Ishikawa (cell line): Measurements from ENCODE around the gene EAF1.

Experiments used
- CEBPB ChIP-seq: IDR thresholded peaks from 2 replicates; pipeline ENCODE4 v1.6.1; 2012
- CREB1 ChIP-seq: IDR thresholded peaks from 2 replicates; pipeline ENCODE4 v1.6.1; 2012; ENCODE audit warnings: low read depth
- EGR1 ChIP-seq: IDR thresholded peaks from 2 replicates; pipeline ENCODE4 v1.6.1; 2012
- EP300 ChIP-seq: IDR thresholded peaks from 2 replicates; pipeline ENCODE4 v1.6.1; 2012; ENCODE audit warnings: borderline replicate concordance
- FOXM1 ChIP-seq: IDR thresholded peaks from 2 replicates; pipeline ENCODE4 v1.6.1; 2012; ENCODE audit warnings: low read depth, borderline replicate concordance
- NFIC ChIP-seq: IDR thresholded peaks from 2 replicates; pipeline ENCODE4 v1.6.1; 2012
- RAD21 ChIP-seq: IDR thresholded peaks from 2 replicates; pipeline ENCODE4 v1.6.1; 2012; ENCODE audit warnings: low read depth
- TAF1 ChIP-seq: IDR thresholded peaks from 2 replicates; pipeline ENCODE4 v1.6.1; 2012; ENCODE audit warnings: low read depth, mild to moderate bottlenecking
- TCF12 ChIP-seq: IDR thresholded peaks from 2 replicates; pipeline ENCODE4 v1.6.1; 2012; ENCODE audit warnings: low read depth
- TEAD4 ChIP-seq: IDR thresholded peaks from 2 replicates; pipeline ENCODE4 v1.6.1; 2012
- YY1 ChIP-seq: IDR thresholded peaks from 2 replicates; pipeline ENCODE4 v1.6.1; 2012; ENCODE audit warnings: low read depth
- ZBTB7A ChIP-seq: IDR thresholded peaks from 2 replicates; pipeline ENCODE4 v1.6.1; 2012; ENCODE audit warnings: low read depth
- TF ChIP-seq, protein P1 (sequence below): IDR thresholded peaks from 2 replicates; pipeline ENCODE4 v1.6.1; 2012
- TF ChIP-seq, protein P2 (sequence below): IDR thresholded peaks from 2 replicates; pipeline ENCODE4 v1.6.1; 2012
- TF ChIP-seq, protein P3 (sequence below): IDR thresholded peaks from 2 replicates; pipeline ENCODE4 v1.6.1; 2012; ENCODE audit warnings: low read depth, mild to moderate bottlenecking

Gene EAF1

DNA sequence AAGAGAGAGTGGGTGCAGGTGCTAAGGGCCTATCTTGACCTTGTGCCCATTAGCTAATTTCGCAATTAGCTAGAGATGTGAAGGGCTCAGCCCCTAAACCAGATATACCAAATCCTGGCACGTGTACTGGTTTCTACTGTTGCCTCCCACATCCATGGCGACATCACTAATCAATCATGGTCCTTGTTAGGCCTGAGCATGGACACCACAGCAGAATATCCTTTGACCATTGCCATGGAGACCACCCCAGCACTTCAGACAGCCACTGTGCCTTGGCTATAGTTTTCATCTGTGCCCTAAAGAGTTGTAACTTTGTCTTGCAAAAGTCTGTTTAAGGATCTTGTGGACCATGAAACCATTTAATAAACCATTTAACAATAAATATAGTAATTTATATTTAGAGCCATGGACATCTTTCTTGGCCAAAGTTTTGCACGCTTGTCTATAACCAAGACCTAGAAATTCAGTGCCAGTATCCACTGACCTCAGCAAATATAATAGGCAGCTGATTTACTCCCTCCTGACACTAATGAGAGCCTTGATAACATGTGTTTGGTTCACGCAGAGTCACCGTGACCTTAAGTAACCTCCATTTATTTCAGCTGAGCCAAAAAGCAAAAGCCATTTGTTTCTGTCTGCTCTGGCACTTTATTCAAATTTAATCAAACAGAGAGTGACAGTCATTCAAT, 50.7 kb downstream of the EAF1 start:
- TF ChIP-seq TEAD4 (no peak), CREB1 (no peak), NFIC (no peak), TAF1 (no peak), RAD21 (no peak)
- TF ChIP-seq, protein P1, sequence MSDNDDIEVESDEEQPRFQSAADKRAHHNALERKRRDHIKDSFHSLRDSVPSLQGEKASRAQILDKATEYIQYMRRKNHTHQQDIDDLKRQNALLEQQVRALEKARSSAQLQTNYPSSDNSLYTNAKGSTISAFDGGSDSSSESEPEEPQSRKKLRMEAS = no peak

DNA sequence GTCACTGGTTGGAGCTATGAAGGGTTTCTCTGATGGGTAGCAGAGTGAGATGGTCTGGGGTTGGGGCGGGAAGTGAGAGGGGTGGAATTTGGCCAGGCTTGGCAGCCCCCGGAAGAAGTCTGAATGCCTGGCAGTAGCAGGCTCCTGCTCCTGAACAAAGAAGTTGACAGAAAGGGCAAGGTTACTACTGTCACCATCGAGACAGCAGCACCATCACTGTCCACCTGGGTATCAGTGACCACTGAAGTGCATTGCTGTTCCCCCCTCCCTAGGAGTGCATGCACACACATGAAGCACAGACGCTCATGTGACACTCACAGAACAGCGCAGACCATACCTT, 51.2 kb downstream of the EAF1 start:
- TF ChIP-seq CREB1 = no peak
- no peak for TF ChIP-seq FOXM1
- TF ChIP-seq RAD21 = no peak
- TF ChIP-seq TAF1 = no peak
- TF ChIP-seq, protein P2, sequence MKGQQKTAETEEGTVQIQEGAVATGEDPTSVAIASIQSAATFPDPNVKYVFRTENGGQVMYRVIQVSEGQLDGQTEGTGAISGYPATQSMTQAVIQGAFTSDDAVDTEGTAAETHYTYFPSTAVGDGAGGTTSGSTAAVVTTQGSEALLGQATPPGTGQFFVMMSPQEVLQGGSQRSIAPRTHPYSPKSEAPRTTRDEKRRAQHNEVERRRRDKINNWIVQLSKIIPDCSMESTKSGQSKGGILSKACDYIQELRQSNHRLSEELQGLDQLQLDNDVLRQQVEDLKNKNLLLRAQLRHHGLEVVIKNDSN = no peak
- no peak for TF ChIP-seq NFIC
- TF ChIP-seq ZBTB7A = no peak
- TF ChIP-seq, protein P3, sequence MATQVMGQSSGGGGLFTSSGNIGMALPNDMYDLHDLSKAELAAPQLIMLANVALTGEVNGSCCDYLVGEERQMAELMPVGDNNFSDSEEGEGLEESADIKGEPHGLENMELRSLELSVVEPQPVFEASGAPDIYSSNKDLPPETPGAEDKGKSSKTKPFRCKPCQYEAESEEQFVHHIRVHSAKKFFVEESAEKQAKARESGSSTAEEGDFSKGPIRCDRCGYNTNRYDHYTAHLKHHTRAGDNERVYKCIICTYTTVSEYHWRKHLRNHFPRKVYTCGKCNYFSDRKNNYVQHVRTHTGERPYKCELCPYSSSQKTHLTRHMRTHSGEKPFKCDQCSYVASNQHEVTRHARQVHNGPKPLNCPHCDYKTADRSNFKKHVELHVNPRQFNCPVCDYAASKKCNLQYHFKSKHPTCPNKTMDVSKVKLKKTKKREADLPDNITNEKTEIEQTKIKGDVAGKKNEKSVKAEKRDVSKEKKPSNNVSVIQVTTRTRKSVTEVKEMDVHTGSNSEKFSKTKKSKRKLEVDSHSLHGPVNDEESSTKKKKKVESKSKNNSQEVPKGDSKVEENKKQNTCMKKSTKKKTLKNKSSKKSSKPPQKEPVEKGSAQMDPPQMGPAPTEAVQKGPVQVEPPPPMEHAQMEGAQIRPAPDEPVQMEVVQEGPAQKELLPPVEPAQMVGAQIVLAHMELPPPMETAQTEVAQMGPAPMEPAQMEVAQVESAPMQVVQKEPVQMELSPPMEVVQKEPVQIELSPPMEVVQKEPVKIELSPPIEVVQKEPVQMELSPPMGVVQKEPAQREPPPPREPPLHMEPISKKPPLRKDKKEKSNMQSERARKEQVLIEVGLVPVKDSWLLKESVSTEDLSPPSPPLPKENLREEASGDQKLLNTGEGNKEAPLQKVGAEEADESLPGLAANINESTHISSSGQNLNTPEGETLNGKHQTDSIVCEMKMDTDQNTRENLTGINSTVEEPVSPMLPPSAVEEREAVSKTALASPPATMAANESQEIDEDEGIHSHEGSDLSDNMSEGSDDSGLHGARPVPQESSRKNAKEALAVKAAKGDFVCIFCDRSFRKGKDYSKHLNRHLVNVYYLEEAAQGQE = no peak
- TF ChIP-seq CEBPB = no peak

DNA sequence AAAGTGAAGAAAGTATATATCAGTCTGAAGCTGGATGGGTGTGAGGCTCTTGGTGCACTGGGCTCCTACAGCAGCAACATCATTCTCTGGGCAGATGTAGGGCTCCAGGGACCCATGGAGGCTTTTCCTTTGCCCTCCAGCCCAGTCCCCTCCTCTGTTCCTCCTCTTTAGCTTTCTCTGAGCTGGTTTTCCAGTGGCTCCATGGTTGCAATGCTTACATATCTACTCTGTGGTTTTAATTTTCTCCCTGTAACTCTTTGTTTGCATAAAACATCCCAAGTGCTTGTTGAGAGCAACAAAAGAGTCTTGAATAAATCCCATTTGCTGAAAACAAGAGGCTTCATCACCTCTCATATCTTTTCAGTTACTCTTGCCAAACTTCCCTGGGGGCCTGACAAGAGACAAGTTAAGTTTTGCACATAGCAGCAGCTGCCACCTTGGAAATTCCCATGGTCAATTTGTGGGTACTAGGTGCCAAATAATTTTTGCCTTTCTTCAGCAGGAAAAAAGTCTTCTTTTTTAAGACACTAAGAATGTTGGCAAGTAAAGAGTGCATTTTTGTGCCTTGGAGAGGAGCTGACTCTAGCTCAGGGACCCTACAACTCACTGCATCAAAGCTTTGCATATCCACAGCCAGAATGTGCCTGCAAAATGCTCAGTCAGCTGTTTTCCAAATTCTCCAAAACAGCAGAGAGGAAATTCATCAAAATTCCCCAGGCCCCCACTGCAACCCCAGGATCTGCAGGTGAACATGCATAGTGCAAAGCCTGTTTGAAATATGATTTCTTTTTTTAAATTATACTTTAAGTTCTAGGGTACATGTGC, 52.2 kb downstream of the EAF1 start:
- no peak for TF ChIP-seq NFIC
- no peak for TF ChIP-seq ZBTB7A
- TF ChIP-seq FOXM1 = no peak
- TF ChIP-seq TEAD4 = no peak
- TF ChIP-seq YY1 = no peak
- TF ChIP-seq EGR1 = no peak
- TF ChIP-seq, protein P1 = no peak
- TF ChIP-seq, protein P2 = no peak
- TF ChIP-seq TCF12 = no peak
- TF ChIP-seq RAD21 = no peak
- TF ChIP-seq CREB1 = no peak
- TF ChIP-seq EP300 = no peak
- TF ChIP-seq CEBPB = no peak
- TF ChIP-seq, protein P3 = no peak
- no peak for TF ChIP-seq TAF1

DNA sequence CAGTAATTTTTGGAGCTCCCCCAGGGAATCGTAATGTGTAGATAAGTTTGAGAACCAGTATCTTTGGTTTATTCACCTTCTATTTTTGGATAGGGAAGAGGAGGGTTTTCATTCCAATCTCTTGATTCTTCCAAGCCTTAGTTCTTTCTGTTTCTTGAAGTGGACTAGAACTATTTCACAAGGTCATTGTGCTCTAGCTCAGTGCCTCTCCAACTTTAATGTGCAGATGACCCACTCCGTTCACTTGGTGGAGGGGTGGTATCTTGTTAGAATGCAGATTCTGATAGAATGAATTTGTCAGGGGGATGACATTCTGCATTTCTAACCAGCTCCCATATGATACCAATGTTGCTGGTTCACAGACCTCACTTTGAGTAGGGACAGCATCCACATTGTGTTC, 58.6 kb downstream of the EAF1 start:
- TF ChIP-seq, protein P1 = no peak
- TF ChIP-seq FOXM1 (no peak), EP300 (no peak), YY1 (no peak), NFIC (no peak)
- TF ChIP-seq, protein P2 = no peak

DNA sequence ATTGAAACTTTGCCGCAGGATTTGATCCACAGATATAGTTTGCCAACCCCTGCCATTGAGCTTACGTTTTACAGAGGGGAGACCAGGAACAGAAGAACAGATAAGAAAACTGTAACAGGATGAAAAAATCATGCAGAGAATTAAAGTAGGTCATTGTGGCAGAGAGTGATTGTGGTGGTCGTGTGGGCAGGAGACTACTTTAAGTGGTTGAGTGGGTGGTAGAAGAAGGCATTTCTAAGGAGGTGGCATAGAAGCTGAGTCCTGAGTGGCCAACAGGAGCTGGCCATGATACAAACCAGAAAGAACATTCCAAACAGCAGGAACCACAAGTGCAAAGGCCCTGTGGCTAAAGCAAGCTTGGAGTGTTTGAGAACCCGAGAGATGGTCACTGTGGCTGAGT, 59.6 kb downstream of the EAF1 start:
- TF ChIP-seq ZBTB7A (no peak), NFIC (no peak), EGR1 (no peak), FOXM1 (no peak)
- TF ChIP-seq, protein P2 = no peak
